HepG2 (cell line): ENCODE measurements around the gene LINS1. TPM values are rescaled to one million over a fixed set of nuclear protein-coding genes. Genes with fewer than 3 reads are reported as not detected.

Experiments
- CENPX ChIP-seq: sonication (generic); formaldehyde crosslinking; IDR thresholded peaks from 2 replicates; pipeline ENCODE4 v1.9.0; 2021; ENCODE audit warnings: mild to moderate bottlenecking, missing genetic modification reagents, moderate library complexity
- DNMT1 ChIP-seq: sonication (generic); formaldehyde crosslinking; IDR thresholded peaks from 2 replicates; pipeline ENCODE4 v1.5.1; 2020; ENCODE audit warnings: mild to moderate bottlenecking, missing genetic modification reagents
- GFI1 ChIP-seq: sonication (generic); formaldehyde crosslinking; IDR thresholded peaks from 2 replicates; pipeline ENCODE4 v1.5.0; 2020; ENCODE audit warnings: missing genetic modification reagents, mild to moderate bottlenecking, borderline replicate concordance
- KDM4B ChIP-seq: sonication (generic); formaldehyde crosslinking; IDR thresholded peaks from 2 replicates; pipeline ENCODE4 v1.4.0; 2020; ENCODE audit warnings: missing genetic modification reagents
- RBFOX2 ChIP-seq: fragments of 200-400 bp; formaldehyde crosslinking; IDR thresholded peaks from 2 replicates; pipeline ENCODE4 v1.6.1; 2017; ENCODE audit warnings: low read depth, mild to moderate bottlenecking, low read length
- SNRNP70 ChIP-seq: fragments of 200-400 bp; formaldehyde crosslinking; IDR thresholded peaks from 2 replicates; pipeline ENCODE4 v1.6.1; 2017; ENCODE audit warnings: mild to moderate bottlenecking, low read depth, low read length, moderate library complexity
- SOX13 ChIP-seq, 3 experiments: fragments of 450-650 bp in 1 of 3; sonication (generic) in 1 of 3; formaldehyde crosslinking in 1 of 3; IDR thresholded peaks in 2 of 3; conservative IDR thresholded peaks in 1 of 3; 2 replicates each; pipeline versions ENCODE4 v1.5.0 to v1.6.1; 2016 to 2020; ENCODE audit warnings: antibody characterized with exemption in 1 of 3, mild to moderate bottlenecking in 1 of 3, missing compliant biosample characterization in 1 of 3, missing genetic modification reagents in 1 of 3, moderate library complexity in 1 of 3
- TAF15 ChIP-seq: fragments of 200-400 bp; formaldehyde crosslinking; IDR thresholded peaks from one replicate; pipeline ENCODE4 v1.6.1; 2018; ENCODE audit warnings: mild to moderate bottlenecking, low read depth, low read length; ENCODE audit not compliant: poor library complexity, severe bottlenecking
- TBX3 ChIP-seq: fragments of 450-650 bp; IDR thresholded peaks from 2 replicates; pipeline ENCODE4 v1.6.1; 2017; ENCODE audit warnings: antibody characterized with exemption, mild to moderate bottlenecking, inconsistent platforms, borderline replicate concordance
- TEAD2 ChIP-seq: sonication (generic); formaldehyde crosslinking; IDR thresholded peaks from 2 replicates; pipeline ENCODE4 v1.9.0; 2021; ENCODE audit warnings: missing genetic modification reagents
- ZNF230 ChIP-seq: sonication (generic); formaldehyde crosslinking; IDR thresholded peaks from 2 replicates; pipeline ENCODE4 v1.4.0; 2020; ENCODE audit warnings: mild to moderate bottlenecking, missing genetic modification reagents
- ZNF30 ChIP-seq: sonication (generic); formaldehyde crosslinking; IDR thresholded peaks from 2 replicates; pipeline ENCODE4 v1.5.0; 2020; ENCODE audit warnings: mild to moderate bottlenecking, missing genetic modification reagents
- ZNF343 ChIP-seq: sonication (generic); formaldehyde crosslinking; IDR thresholded peaks from 2 replicates; pipeline ENCODE4 v1.4.0; 2020; ENCODE audit warnings: mild to moderate bottlenecking, missing genetic modification reagents
- ZNF619 ChIP-seq: sonication (generic); formaldehyde crosslinking; IDR thresholded peaks from 2 replicates; pipeline ENCODE4 v1.4.0; 2020; ENCODE audit warnings: mild to moderate bottlenecking, missing genetic modification reagents
- ZNF737 ChIP-seq: sonication (generic); formaldehyde crosslinking; IDR thresholded peaks from 2 replicates; pipeline ENCODE4 v1.5.0; 2020; ENCODE audit warnings: missing genetic modification reagents, mild to moderate bottlenecking, borderline replicate concordance
- polyA plus RNA-seq, 8 experiments: library from polyadenylated mRNA; depleted of rRNA in 3 of 8; stranded (reverse) in 7 of 8; unstranded in 1 of 8; fragments of >200 nt; fragmentation: Illumina TruSeq in 4 of 8; extraction: Trizol in 4 of 8; gene quantifications; 2 replicates each; pipeline versions ENCODE4 v1.2.1 to v1.2.3, GENCODE V29; 2011 to 2016; ENCODE audit warnings: low read depth in 4 of 8, missing spikeins in 1 of 8, mixed read lengths in 1 of 8; ENCODE audit not compliant: insufficient read depth in 1 of 8
- total RNA-seq, 5 experiments: library from RNA; depleted of rRNA; stranded (reverse); fragments of >200 nt; fragmentation: Illumina TruSeq; extraction: Trizol; gene quantifications; 2 replicates each; pipeline ENCODE4 v1.2.3, GENCODE V29; 2016; ENCODE audit warnings: low read depth in 1 of 5
- TF ChIP-seq, protein P1 (sequence below): sonication (generic); formaldehyde crosslinking; IDR thresholded peaks from 2 replicates; pipeline ENCODE4 v1.5.1; 2020; ENCODE audit warnings: mild to moderate bottlenecking, missing genetic modification reagents, borderline replicate concordance
- TF ChIP-seq, protein P2 (sequence below): sonication (generic); formaldehyde crosslinking; IDR thresholded peaks from 2 replicates; pipeline ENCODE4 v1.4.0; 2020; ENCODE audit warnings: missing genetic modification reagents
- TF ChIP-seq, protein P3 (sequence below): IDR thresholded peaks from 2 replicates; pipeline ENCODE4 v1.6.1; 2016; ENCODE audit warnings: missing genetic modification reagents, missing compliant biosample characterization
- TF ChIP-seq, protein P4 (sequence below): sonication (generic); formaldehyde crosslinking; IDR thresholded peaks from 2 replicates; pipeline ENCODE4 v1.4.0; 2020; ENCODE audit warnings: missing genetic modification reagents; ENCODE audit errors: not compliant biosample characterization
- TF ChIP-seq, protein P5 (sequence below): sonication (generic); formaldehyde crosslinking; IDR thresholded peaks from 2 replicates; pipeline ENCODE4 v1.4.0; 2020; ENCODE audit warnings: missing genetic modification reagents, borderline replicate concordance
- TF ChIP-seq, protein P6 (sequence below): IDR thresholded peaks from 2 replicates; pipeline ENCODE4 v1.6.1; 2012; ENCODE audit warnings: low read depth, low read length, improper control_type of control experiment
- TF ChIP-seq, protein P7 (sequence below): IDR thresholded peaks from 2 replicates; pipeline ENCODE4 v1.6.1; 2016; ENCODE audit warnings: mild to moderate bottlenecking, missing biosample characterization, missing genetic modification reagents

The LINS1 gene
- total and polyA plus RNA-seq, 2 of the 13 experiments (the other 11 are each of a cell fraction or from before 2014, with no cell fraction given): 9.8 to 10.4 TPM

DNA sequence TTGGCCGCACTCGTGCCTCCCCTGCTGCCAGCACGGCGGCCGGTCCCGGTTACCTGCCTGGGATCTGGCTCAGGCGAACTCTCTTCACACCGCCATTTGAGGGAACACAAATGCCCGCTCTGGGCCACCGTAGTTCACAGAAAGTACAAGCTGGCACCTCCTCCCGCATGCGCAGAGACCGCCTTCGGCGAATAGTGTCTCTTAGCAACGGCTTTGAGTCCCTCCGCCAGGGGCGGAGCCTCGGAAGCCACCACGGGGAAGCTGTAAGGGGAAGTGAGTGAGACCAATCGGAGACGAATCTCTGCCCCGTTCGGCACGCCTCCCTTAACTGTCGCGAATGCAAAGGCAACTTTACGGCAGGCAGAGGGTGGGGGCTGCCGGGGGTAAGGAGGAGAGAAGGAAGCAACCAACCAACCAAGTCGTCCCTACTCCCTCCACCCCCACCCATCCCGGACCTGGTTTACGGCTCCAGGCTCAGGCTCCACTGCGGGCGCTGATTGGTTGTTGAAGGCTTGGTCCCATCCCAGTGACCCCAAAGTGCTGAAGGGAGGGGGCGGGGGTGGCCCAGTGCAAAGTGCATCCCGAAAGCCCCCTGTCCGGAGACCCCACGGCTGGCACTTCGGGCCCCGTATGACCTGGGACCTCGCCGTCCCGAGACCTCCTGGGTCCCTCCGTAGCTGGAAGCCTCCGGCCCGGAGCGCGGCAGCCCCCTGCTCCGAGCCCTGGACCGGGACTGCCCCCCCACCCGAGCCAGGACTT is at the start of gene LINS1, which contains the start of gene ASB7 (continued):
- TF ChIP-seq, protein P1, sequence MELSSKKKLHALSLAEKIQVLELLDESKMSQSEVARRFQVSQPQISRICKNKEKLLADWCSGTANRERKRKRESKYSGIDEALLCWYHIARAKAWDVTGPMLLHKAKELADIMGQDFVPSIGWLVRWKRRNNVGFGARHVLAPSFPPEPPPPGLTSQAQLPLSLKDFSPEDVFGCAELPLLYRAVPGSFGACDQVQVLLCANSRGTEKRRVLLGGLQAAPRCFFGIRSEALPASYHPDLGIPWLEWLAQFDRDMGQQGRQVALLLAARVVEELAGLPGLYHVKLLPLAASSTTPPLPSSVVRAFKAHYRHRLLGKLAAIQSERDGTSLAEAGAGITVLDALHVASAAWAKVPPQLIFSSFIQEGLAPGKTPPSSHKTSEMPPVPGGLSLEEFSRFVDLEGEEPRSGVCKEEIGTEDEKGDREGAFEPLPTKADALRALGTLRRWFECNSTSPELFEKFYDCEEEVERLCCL (CRISPR knock-in tag): no peak
- TF ChIP-seq, protein P2, sequence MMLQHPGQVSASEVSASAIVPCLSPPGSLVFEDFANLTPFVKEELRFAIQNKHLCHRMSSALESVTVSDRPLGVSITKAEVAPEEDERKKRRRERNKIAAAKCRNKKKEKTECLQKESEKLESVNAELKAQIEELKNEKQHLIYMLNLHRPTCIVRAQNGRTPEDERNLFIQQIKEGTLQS (CRISPR knock-in tag): no peak
- TF ChIP-seq DNMT1 (CRISPR knock-in tag) (no peak), ZNF619 (CRISPR knock-in tag) (peak; percentile 47; the same call in 1 of the 2 replicates), SOX13 (IDR thresholded peaks at IDR 0.05) (no peak), SOX13 (CRISPR knock-in tag; conservative IDR thresholded peaks at IDR 0.05 in 1 of 2, IDR thresholded peaks at IDR 0.05 in 1 of 2) (no peak), KDM4B (CRISPR knock-in tag) (no peak), ZNF230 (no peak), ZNF737 (CRISPR knock-in tag) (no peak), RBFOX2 (peak; percentile 88), TEAD2 (no peak), TBX3 (peak; percentile 69; the same call in 1 of the 2 replicates), ZNF343 (CRISPR knock-in tag) (no peak), TAF15 (no peak), SNRNP70 (no peak), GFI1 (CRISPR knock-in tag) (no peak; the same call in 1 of the 2 replicates), CENPX (no peak), ZNF30 (no peak)
- TF ChIP-seq, protein P3, sequence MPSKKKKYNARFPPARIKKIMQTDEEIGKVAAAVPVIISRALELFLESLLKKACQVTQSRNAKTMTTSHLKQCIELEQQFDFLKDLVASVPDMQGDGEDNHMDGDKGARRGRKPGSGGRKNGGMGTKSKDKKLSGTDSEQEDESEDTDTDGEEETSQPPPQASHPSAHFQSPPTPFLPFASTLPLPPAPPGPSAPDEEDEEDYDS (CRISPR knock-in tag): peak; percentile 56
- TF ChIP-seq, protein P4, sequence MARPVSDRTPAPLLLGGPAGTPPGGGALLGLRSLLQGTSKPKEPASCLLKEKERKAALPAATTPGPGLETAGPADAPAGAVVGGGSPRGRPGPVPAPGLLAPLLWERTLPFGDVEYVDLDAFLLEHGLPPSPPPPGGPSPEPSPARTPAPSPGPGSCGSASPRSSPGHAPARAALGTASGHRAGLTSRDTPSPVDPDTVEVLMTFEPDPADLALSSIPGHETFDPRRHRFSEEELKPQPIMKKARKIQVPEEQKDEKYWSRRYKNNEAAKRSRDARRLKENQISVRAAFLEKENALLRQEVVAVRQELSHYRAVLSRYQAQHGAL: no peak
- TF ChIP-seq, protein P5, sequence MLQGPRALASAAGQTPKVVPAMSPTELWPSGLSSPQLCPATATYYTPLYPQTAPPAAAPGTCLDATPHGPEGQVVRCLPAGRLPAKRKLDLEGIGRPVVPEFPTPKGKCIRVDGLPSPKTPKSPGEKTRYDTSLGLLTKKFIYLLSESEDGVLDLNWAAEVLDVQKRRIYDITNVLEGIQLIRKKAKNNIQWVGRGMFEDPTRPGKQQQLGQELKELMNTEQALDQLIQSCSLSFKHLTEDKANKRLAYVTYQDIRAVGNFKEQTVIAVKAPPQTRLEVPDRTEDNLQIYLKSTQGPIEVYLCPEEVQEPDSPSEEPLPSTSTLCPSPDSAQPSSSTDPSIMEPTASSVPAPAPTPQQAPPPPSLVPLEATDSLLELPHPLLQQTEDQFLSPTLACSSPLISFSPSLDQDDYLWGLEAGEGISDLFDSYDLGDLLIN: no peak
- TF ChIP-seq, protein P6, sequence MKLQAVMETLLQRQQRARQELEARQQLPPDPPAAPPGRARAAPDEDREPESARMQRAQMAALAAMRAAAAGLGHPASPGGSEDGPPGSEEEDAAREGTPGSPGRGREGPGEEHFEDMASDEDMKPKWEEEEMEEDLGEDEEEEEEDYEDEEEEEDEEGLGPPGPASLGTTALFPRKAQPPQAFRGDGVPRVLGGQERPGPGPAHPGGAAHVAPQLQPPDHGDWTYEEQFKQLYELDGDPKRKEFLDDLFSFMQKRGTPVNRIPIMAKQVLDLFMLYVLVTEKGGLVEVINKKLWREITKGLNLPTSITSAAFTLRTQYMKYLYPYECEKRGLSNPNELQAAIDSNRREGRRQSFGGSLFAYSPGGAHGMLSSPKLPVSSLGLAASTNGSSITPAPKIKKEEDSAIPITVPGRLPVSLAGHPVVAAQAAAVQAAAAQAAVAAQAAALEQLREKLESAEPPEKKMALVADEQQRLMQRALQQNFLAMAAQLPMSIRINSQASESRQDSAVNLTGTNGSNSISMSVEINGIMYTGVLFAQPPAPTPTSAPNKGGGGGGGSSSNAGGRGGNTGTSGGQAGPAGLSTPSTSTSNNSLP: no peak
- TF ChIP-seq, protein P7, sequence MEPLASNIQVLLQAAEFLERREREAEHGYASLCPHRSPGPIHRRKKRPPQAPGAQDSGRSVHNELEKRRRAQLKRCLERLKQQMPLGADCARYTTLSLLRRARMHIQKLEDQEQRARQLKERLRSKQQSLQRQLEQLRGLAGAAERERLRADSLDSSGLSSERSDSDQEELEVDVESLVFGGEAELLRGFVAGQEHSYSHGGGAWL (CRISPR knock-in tag): peak; percentile 72; the same call in 1 of the 2 replicates
